ENCODE measurements around the gene UBE2G1. TPM values are rescaled to one million over a fixed set of nuclear protein-coding genes. Genes with fewer than 3 reads are reported as not detected.

UBE2G1 gene
- total and polyA plus RNA-seq, 9 of the 15 experiments (the other 6 are each of a cell fraction or from before 2014, with no cell fraction given), result 10.1 to 65.9 (median 29.7) TPM

DNA sequence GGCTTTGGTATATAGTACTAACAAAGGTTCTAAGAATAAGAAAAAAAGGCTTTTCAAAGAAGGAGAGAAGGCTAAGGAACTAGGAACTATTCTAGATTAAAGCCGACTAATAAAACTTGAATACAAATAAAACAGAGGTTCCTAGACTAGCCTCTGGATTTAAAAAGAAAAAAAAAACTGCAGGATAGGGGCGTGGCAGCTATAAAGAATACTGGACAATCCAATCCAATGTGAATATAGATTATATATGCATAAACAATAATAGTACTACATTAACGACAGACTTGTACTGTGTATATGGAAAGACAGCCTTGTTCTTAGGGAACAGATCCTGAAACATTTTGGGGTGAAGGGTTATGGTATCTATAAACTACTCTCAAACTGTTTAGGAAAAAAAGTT lies 78.8 kb downstream of the UBE2G1 start:
- in situ Hi-C loops (cut with MboI), result no loop called here
- H3K4me1 ChIP-seq (replicated peaks in 1 of 2; ENCODE audit: control insufficient read depth in 2 of 2, insufficient read depth in 2 of 2, low read length in 2 of 2), result no peaks in the 10 kb centered on the region
- H3K4me2 ChIP-seq (ENCODE audit: insufficient read depth, low read length), result no peak overlapping the region
- H3K79me2 ChIP-seq (ENCODE audit: control insufficient read depth, insufficient read depth, low read length), result no peaks in the 10 kb centered on the region
- H3K9ac ChIP-seq (ENCODE audit: insufficient read depth in 1 of 2, low read depth in 2 of 2, low read length in 2 of 2), result no peak overlapping the region
- intact Hi-C loops (cut with micrococcal nuclease), result no loop called here
- no peaks in the 10 kb centered on the region for H4K20me1 ChIP-seq (replicated peaks; ENCODE audit: control insufficient read depth, insufficient read depth, low read length)
- peaks cover 40% of the 10 kb centered on the region for H3K36me3 ChIP-seq (ENCODE audit: control insufficient read depth, insufficient read depth, low read length)
- ChIA-PET POLR2A (interaction anchor here (1.6 kb wide), 1 partner anchor 17 kb away, joined by 5 read pairs; no protein-coding TSS in a partner anchor), CTCF (ENCODE audit: low intra/inter-chr PET ratio) (no interaction called here)
- ATAC-seq, result no peak
- H3K27me3 ChIP-seq (ENCODE audit: control insufficient read depth in 2 of 2, insufficient read depth in 2 of 2, low read length in 2 of 2), result no peaks in the 10 kb centered on the region
- BruUV-seq (replicated peaks), result no TSS peak
- H3K4me3 ChIP-seq, result no peak overlapping the region
- no peak for TF ChIP-seq GATAD2A (IDR thresholded peaks at IDR 0.05)
- TF ChIP-seq ZNF699 (CRISPR knock-in tag; IDR thresholded peaks at IDR 0.05; ENCODE audit: insufficient replicate concordance), result no peak
- no peak for TF ChIP-seq ZNF324 (CRISPR knock-in tag; IDR thresholded peaks at IDR 0.05)
- TF ChIP-seq RBFOX2 (IDR thresholded peaks at IDR 0.05; ENCODE audit: low read depth, low read length), result no peak
- TF ChIP-seq TRIM24 (IDR thresholded peaks at IDR 0.05), result no peak
- TF ChIP-seq BCLAF1 (IDR thresholded peaks at IDR 0.05; ENCODE audit: borderline replicate concordance in 1 of 2, control insufficient read depth in 1 of 2, low read depth in 2 of 2, low read length in 1 of 2), result no peak
- TF ChIP-seq ATF4 (CRISPR knock-in tag; IDR thresholded peaks at IDR 0.05), result no peak
- TF ChIP-seq, protein P1, sequence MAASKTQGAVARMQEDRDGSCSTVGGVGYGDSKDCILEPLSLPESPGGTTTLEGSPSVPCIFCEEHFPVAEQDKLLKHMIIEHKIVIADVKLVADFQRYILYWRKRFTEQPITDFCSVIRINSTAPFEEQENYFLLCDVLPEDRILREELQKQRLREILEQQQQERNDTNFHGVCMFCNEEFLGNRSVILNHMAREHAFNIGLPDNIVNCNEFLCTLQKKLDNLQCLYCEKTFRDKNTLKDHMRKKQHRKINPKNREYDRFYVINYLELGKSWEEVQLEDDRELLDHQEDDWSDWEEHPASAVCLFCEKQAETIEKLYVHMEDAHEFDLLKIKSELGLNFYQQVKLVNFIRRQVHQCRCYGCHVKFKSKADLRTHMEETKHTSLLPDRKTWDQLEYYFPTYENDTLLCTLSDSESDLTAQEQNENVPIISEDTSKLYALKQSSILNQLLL (CRISPR knock-in tag; IDR thresholded peaks at IDR 0.05; ENCODE audit: borderline replicate concordance), result no peak
- no peak for TF ChIP-seq ETS2 (tag; IDR thresholded peaks at IDR 0.05; ENCODE audit: borderline replicate concordance, poor library complexity, severe bottlenecking)
- no peak for TF ChIP-seq USF1 (CRISPR knock-in tag; IDR thresholded peaks at IDR 0.05)
- no peak for TF ChIP-seq LEF1 (IDR thresholded peaks at IDR 0.05)
- no peak for TF ChIP-seq HDGF (IDR thresholded peaks at IDR 0.05)
- no peak for TF ChIP-seq KAT2B (IDR thresholded peaks at IDR 0.05; ENCODE audit: low read depth, low read length)
- no peak for TF ChIP-seq ZNF354B (CRISPR knock-in tag; IDR thresholded peaks at IDR 0.05)
- no peaks in the 10 kb centered on the region for H3K9me3 ChIP-seq (replicated peaks; ENCODE audit: control insufficient read depth, insufficient read depth, low read depth, low read length)
- DNase-seq (ENCODE audit: extremely low read depth in 1 of 4, low spot score in 3 of 4), result no peak
- no peak for FAIRE-seq
- WGBS (ENCODE audit: insufficient coverage, low coverage, missing lambda C conversion rate), result 90% methylated on average over 3 of the region's 3 CpGs
- H3K9me1 ChIP-seq (ENCODE audit: control insufficient read depth, insufficient read depth, low read length), result no peaks in the 10 kb centered on the region
- no peak overlapping the region for H3K27ac ChIP-seq (ENCODE audit: extremely low read depth, low read depth, low read length)
- no peak overlapping the region for H2AFZ ChIP-seq (ENCODE audit: low read depth, low read length)

All from K562 (cell line).